ENCODE results near the gene ZNF764. TPM values are rescaled to one million over a fixed set of nuclear protein-coding genes. Genes with fewer than 3 reads are reported as not detected.

The ZNF764 gene
- total and polyA plus RNA-seq, 9 of the 15 experiments (the other 6 are each of a cell fraction or from before 2014, with no cell fraction given), result 0.69 to 10.1 (median 4.1) TPM

DNA sequence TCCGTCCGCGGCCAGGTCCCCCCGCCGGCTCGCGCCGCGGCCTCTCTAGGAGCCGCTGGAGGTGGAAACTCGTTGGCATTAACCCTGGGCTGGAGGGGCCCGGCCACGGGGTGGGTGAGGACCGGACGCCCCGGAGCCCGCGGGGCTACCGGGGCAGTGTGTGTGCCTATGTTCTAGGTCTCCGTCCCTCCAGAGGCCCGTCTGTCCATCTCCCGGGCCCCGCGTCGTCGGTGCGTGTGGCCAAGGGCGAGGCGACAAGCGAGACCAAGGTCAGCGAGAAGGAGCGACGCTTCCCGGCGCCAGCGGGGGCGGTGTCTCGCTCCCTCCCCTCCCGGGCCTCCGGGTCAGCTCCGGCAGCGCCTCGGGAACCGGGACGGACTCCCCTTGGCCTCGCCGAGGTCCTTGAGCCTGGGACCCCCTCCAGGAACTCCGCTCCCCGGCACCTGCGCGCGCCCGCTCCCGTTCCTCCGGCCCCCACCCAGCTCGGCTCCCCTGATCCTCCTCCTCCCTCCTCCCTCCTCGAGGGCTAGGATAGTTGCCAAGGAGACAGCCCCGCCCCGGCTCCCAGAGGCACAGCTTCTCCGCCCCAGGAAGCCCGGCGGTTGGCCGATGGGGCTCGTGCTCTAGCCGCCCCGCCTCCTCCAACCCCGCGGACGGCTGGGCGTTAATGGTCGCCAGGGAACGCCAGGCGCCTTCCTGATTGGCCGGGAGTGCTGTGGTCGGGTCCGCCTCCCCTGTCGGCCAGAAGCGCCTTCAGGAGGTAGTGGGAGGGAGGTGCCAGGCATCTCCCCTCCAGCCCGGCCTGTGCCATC, 31.1 kb downstream of the ZNF764 start (continued):
- TF ChIP-seq RBBP5 (IDR thresholded peaks at IDR 0.05; ENCODE audit: borderline replicate concordance, insufficient read depth, low read length, poor library complexity, severe bottlenecking), result peak; percentile 67
- no peak; the same call in 1 of the 2 replicates for TF ChIP-seq JUND (IDR thresholded peaks at IDR 0.05; ENCODE audit: borderline replicate concordance, low read depth, low read length)
- no peak; the same call in 2 of the 3 replicates for TF ChIP-seq JUND (tag; IDR thresholded peaks at IDR 0.05; ENCODE audit: borderline replicate concordance, low read depth, low read length)
- TF ChIP-seq, protein P1, sequence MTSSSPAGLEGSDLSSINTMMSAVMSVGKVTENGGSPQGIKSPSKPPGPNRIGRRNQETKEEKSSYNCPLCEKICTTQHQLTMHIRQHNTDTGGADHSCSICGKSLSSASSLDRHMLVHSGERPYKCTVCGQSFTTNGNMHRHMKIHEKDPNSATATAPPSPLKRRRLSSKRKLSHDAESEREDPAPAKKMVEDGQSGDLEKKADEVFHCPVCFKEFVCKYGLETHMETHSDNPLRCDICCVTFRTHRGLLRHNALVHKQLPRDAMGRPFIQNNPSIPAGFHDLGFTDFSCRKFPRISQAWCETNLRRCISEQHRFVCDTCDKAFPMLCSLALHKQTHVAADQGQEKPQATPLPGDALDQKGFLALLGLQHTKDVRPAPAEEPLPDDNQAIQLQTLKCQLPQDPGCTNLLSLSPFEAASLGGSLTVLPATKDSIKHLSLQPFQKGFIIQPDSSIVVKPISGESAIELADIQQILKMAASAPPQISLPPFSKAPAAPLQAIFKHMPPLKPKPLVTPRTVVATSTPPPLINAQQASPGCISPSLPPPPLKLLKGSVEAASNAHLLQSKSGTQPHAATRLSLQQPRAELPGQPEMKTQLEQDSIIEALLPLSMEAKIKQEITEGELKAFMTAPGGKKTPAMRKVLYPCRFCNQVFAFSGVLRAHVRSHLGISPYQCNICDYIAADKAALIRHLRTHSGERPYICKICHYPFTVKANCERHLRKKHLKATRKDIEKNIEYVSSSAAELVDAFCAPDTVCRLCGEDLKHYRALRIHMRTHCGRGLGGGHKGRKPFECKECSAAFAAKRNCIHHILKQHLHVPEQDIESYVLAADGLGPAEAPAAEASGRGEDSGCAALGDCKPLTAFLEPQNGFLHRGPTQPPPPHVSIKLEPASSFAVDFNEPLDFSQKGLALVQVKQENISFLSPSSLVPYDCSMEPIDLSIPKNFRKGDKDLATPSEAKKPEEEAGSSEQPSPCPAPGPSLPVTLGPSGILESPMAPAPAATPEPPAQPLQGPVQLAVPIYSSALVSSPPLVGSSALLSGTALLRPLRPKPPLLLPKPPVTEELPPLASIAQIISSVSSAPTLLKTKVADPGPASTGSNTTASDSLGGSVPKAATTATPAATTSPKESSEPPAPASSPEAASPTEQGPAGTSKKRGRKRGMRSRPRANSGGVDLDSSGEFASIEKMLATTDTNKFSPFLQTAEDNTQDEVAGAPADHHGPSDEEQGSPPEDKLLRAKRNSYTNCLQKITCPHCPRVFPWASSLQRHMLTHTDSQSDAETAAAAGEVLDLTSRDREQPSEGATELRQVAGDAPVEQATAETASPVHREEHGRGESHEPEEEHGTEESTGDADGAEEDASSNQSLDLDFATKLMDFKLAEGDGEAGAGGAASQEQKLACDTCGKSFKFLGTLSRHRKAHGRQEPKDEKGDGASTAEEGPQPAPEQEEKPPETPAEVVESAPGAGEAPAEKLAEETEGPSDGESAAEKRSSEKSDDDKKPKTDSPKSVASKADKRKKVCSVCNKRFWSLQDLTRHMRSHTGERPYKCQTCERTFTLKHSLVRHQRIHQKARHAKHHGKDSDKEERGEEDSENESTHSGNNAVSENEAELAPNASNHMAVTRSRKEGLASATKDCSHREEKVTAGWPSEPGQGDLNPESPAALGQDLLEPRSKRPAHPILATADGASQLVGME (CRISPR knock-in tag; IDR thresholded peaks at IDR 0.05), result peak; percentile 84; the same call in 1 of the 2 replicates
- TF ChIP-seq, protein P2, sequence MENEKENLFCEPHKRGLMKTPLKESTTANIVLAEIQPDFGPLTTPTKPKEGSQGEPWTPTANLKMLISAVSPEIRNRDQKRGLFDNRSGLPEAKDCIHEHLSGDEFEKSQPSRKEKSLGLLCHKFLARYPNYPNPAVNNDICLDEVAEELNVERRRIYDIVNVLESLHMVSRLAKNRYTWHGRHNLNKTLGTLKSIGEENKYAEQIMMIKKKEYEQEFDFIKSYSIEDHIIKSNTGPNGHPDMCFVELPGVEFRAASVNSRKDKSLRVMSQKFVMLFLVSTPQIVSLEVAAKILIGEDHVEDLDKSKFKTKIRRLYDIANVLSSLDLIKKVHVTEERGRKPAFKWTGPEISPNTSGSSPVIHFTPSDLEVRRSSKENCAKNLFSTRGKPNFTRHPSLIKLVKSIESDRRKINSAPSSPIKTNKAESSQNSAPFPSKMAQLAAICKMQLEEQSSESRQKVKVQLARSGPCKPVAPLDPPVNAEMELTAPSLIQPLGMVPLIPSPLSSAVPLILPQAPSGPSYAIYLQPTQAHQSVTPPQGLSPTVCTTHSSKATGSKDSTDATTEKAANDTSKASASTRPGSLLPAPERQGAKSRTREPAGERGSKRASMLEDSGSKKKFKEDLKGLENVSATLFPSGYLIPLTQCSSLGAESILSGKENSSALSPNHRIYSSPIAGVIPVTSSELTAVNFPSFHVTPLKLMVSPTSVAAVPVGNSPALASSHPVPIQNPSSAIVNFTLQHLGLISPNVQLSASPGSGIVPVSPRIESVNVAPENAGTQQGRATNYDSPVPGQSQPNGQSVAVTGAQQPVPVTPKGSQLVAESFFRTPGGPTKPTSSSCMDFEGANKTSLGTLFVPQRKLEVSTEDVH (IDR thresholded peaks at IDR 0.05; ENCODE audit: low read depth, partially characterized antibody), result no peak
- TF ChIP-seq, protein P3, sequence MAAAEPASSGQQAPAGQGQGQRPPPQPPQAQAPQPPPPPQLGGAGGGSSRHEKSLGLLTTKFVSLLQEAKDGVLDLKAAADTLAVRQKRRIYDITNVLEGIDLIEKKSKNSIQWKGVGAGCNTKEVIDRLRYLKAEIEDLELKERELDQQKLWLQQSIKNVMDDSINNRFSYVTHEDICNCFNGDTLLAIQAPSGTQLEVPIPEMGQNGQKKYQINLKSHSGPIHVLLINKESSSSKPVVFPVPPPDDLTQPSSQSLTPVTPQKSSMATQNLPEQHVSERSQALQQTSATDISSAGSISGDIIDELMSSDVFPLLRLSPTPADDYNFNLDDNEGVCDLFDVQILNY (CRISPR knock-in tag; IDR thresholded peaks at IDR 0.05), result 0 out of 2 replicates have a peak, but pooled peaks have one; percentile 39
- peak; percentile 46 to 70; a peak in 2 of 4 replicates for TF ChIP-seq NONO (IDR thresholded peaks at IDR 0.05; ENCODE audit: low read depth in 2 of 2, low read length in 1 of 2)
- peak; percentile 7 to 67; a peak in 1 of 4 replicates for TF ChIP-seq SIN3A (IDR thresholded peaks at IDR 0.05; ENCODE audit: borderline replicate concordance in 2 of 2, control insufficient read depth in 1 of 2, low read depth in 2 of 2, low read length in 2 of 2)
- TF ChIP-seq HNRNPLL (IDR thresholded peaks at IDR 0.05; ENCODE audit: low read depth, low read length, poor library complexity, severe bottlenecking), result no peak
- peak; percentile 67 for TF ChIP-seq MYC (IDR thresholded peaks at IDR 0.05; ENCODE audit: low read depth, low read length)
- no peak; the same call in 1 of the 2 replicates for TF ChIP-seq MYC (CRISPR knock-in tag; IDR thresholded peaks at IDR 0.05; ENCODE audit: borderline replicate concordance, low read depth)
- no peak for TF ChIP-seq ZKSCAN8 (CRISPR knock-in tag; IDR thresholded peaks at IDR 0.05)
- TF ChIP-seq, protein P4, sequence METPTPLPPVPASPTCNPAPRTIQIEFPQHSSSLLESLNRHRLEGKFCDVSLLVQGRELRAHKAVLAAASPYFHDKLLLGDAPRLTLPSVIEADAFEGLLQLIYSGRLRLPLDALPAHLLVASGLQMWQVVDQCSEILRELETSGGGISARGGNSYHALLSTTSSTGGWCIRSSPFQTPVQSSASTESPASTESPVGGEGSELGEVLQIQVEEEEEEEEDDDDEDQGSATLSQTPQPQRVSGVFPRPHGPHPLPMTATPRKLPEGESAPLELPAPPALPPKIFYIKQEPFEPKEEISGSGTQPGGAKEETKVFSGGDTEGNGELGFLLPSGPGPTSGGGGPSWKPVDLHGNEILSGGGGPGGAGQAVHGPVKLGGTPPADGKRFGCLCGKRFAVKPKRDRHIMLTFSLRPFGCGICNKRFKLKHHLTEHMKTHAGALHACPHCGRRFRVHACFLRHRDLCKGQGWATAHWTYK (CRISPR knock-in tag; IDR thresholded peaks at IDR 0.05), result peak; percentile 73
- TF ChIP-seq ELF4 (CRISPR knock-in tag; IDR thresholded peaks at IDR 0.05), result no peak

All from K562 (cell line).